HG02885 (cell line): ENCODE data around the gene ISG20.

ENCODE experiments used
- ATAC-seq: cut with Tn5 transposase; IDR thresholded peaks from one replicate; pipeline ENCODE4 v1.9.1; 2021; ENCODE audit warnings: mild to moderate bottlenecking; ENCODE audit not compliant: unreplicated experiment, poor library complexity

ISG20 gene

GRCh38 chr15:88680241-88681001 is 41.6 kb downstream of the ISG20 start:
- no peak for ATAC-seq

- no peak for ATAC-seq
These were observed 42.9 kb downstream of the ISG20 start for GRCh38 chr15:88681610-88682221.

- ATAC-seq: no peak
These were observed 45.5 kb downstream of the ISG20 start for GRCh38 chr15:88684345-88684744.

GRCh38 chr15:88686166-88686565 is 47.4 kb downstream of the ISG20 start:
- no peak for ATAC-seq

GRCh38 chr15:88688394-88688933 is 49.6 kb downstream of the ISG20 start:
- ATAC-seq: no peak

- no peak for ATAC-seq
These were observed 51.5 kb downstream of the ISG20 start for GRCh38 chr15:88690331-88690730.

GRCh38 chr15:88693191-88693590 is 54.4 kb downstream of the ISG20 start:
- ATAC-seq: no peak

- no peak for ATAC-seq
These were observed 56.3 kb downstream of the ISG20 start for GRCh38 chr15:88695101-88695500.

- ATAC-seq: no peak
These were observed 57.0 kb downstream of the ISG20 start for GRCh38 chr15:88695691-88696251.

- no peak for ATAC-seq
These were observed 57.4 kb downstream of the ISG20 start for GRCh38 chr15:88696254-88696653.

- no peak for ATAC-seq
These were observed 58.5 kb downstream of the ISG20 start for GRCh38 chr15:88697276-88697675.

GRCh38 chr15:88699861-88700260 is 61.0 kb downstream of the ISG20 start:
- no peak for ATAC-seq

- no peak for ATAC-seq
These were observed 61.9 kb downstream of the ISG20 start for GRCh38 chr15:88700716-88701115.

GRCh38 chr15:88701561-88702095 is 62.8 kb downstream of the ISG20 start:
- ATAC-seq: peak; percentile 54

GRCh38 chr15:88702983-88703382 is 64.2 kb downstream of the ISG20 start:
- ATAC-seq: no peak

GRCh38 chr15:88703533-88703932 is 64.7 kb downstream of the ISG20 start:
- no peak for ATAC-seq

- ATAC-seq: no peak
These were observed 66.3 kb downstream of the ISG20 start for GRCh38 chr15:88704791-88705768.

- ATAC-seq: no peak
These were observed 67.0 kb downstream of the ISG20 start for GRCh38 chr15:88705769-88706165.
